MCF 10A (cell line): ENCODE measurements around the gene KIF18B. TPM values are rescaled to one million over a fixed set of nuclear protein-coding genes. Genes with fewer than 3 reads are reported as not detected.

Source experiments
- BruUV-seq: library from RNA; stranded (reverse); fragments of 400-500 nt; replicated peaks from 2 replicates; lab custom pipeline; 2021; lab: Mats Ljungman, UMichigan
- CTCF ChIA-PET: fragments of 300-600 bp; sonication (Branson Sonifier 250); formaldehyde crosslinking; extraction: SDS; loops from one replicate; lab custom pipeline; 2021; ENCODE audit warnings: antibody characterized with exemption, inconsistent platforms; lab: Yijun Ruan, JAX
- POLR2A ChIA-PET: fragments of 300-600, 350-650 bp; sonication (Branson Sonifier 250); formaldehyde crosslinking; extraction: SDS; loops from one replicate; lab custom pipeline; 2020; ENCODE audit warnings: antibody characterized with exemption, inconsistent platforms; lab: Yijun Ruan, JAX
- DNase-seq: peaks from one replicate; pipeline ENCODE4 v3.0.0-alpha.2; 2018; ENCODE audit not compliant: unreplicated experiment
- H3K27ac Mint-ChIP-seq: one replicate; pipeline ENCODE4 v1.8.0; 2022; ENCODE audit warnings: mild to moderate bottlenecking, low read depth, mixed read lengths; ENCODE audit not compliant: unreplicated experiment
- H3K27me3 Mint-ChIP-seq: one replicate; pipeline ENCODE4 v1.8.0; 2022; ENCODE audit warnings: mixed read lengths; ENCODE audit not compliant: insufficient read depth, unreplicated experiment
- H3K36me3 Mint-ChIP-seq: one replicate; pipeline ENCODE4 v1.8.0; 2022; ENCODE audit warnings: mild to moderate bottlenecking, moderate library complexity, mixed read lengths; ENCODE audit not compliant: insufficient read depth, unreplicated experiment
- H3K4me1 Mint-ChIP-seq: one replicate; pipeline ENCODE4 v1.8.0; 2022; ENCODE audit warnings: mixed read lengths; ENCODE audit not compliant: insufficient read depth, unreplicated experiment
- H3K4me3 Mint-ChIP-seq: one replicate; pipeline ENCODE4 v1.8.0; 2022; ENCODE audit warnings: mild to moderate bottlenecking, moderate library complexity, mixed read lengths; ENCODE audit not compliant: unreplicated experiment
- H3K9me3 Mint-ChIP-seq: one replicate; pipeline ENCODE4 v1.8.0; 2022; ENCODE audit warnings: mixed read lengths; ENCODE audit not compliant: unreplicated experiment
- CTCF ChIP-seq: fragments of 200-600 bp; IDR thresholded peaks from one replicate; pipeline ENCODE4 v1.8.0; 2022; ENCODE audit warnings: antibody characterized with exemption, mild to moderate bottlenecking; ENCODE audit not compliant: unreplicated experiment
- intact Hi-C: fragments of 100-400 bp; cut with micrococcal nuclease; formaldehyde crosslinking; loops from 2 replicates; pipeline ENCODE4 v1.14.1; 2022
- total RNA-seq: library from RNA; stranded (reverse); gene quantifications from 2 replicates; pipeline ENCODE4 v1.2.3, GENCODE V29; 2022

Gene KIF18B
- total RNA-seq, 1 experiment from 2014 or later: 17.5 TPM

GRCh38 chr17:44915321-44915726, 32.2 kb downstream of the KIF18B start, which contains the start of gene GFAP:
Gene GFAP (minus strand): TSS chr17:44915500. CDS start chr17:44915486, 14 bp downstream.
- Mint-ChIP-seq H3K4me1 (peaks cover 25% of the 10 kb centered on the region), H3K27ac (no peak within 1 kb of the TSS), H3K27me3 (no peaks in the 10 kb centered on the region), H3K36me3 (no peaks in the 10 kb centered on the region), H3K4me3 (no peak within 1 kb of the TSS), H3K9me3 (no peaks in the 10 kb centered on the region)
- intact Hi-C loops: loop anchor here (5.0 kb wide), 1 partner anchor 217 kb away; the partner anchor contains the start of gene PLCD3
- no peak for DNase-seq
- ChIA-PET CTCF (interaction anchor here (3.7 kb wide), 1 partner anchor 106 kb away, joined by 15 read pairs; no protein-coding TSS in a partner anchor), POLR2A (interaction anchor here (2.1 kb wide), 1 partner anchor 14 kb away, joined by 5 read pairs; no protein-coding TSS in a partner anchor)
- no peak for TF ChIP-seq CTCF
- BruUV-seq: no TSS peak

- intact Hi-C loops: loop anchor here (5.0 kb wide), 1 partner anchor 218 kb away; the partner anchor contains the start of gene PLCD3
- Mint-ChIP-seq H3K27me3 (no peaks in the 10 kb centered on the region), H3K4me1 (peaks cover 27% of the 10 kb centered on the region), H3K27ac (no peak overlapping the region), H3K36me3 (no peaks in the 10 kb centered on the region), H3K4me3 (no peak overlapping the region), H3K9me3 (no peaks in the 10 kb centered on the region)
- ChIA-PET POLR2A (interaction anchor here (2.1 kb wide), 1 partner anchor 13 kb away, joined by 5 read pairs; no protein-coding TSS in a partner anchor), CTCF (interaction anchor here (0.5 to 3.7 kb wide), 2 partner anchors 106 to 162 kb away, joined by 4 to 15 read pairs; no protein-coding TSS in a partner anchor)
- no peak for DNase-seq
- no TSS peak for BruUV-seq
- no peak for TF ChIP-seq CTCF
Observed at GRCh38 chr17:44914698-44915271, 32.8 kb downstream of the KIF18B start.

GRCh38 chr17:44914148-44914547, 33.4 kb downstream of the KIF18B start:
- no peak overlapping the region for H3K4me3 Mint-ChIP-seq
- intact Hi-C loops: no loop called here
- no TSS peak for BruUV-seq
- ChIA-PET CTCF (interaction anchor here (0.5 to 3.7 kb wide), 2 partner anchors 107 to 277 kb away, joined by 3 to 15 read pairs; no protein-coding TSS in a partner anchor), POLR2A (interaction anchor here (2.1 kb wide), 1 partner anchor 13 kb away, joined by 5 read pairs; no protein-coding TSS in a partner anchor)
- no peak overlapping the region for H3K27ac Mint-ChIP-seq
- H3K27me3 Mint-ChIP-seq: no peaks in the 10 kb centered on the region
- H3K9me3 Mint-ChIP-seq: no peaks in the 10 kb centered on the region
- H3K4me1 Mint-ChIP-seq: peaks cover 34% of the 10 kb centered on the region
- no peaks in the 10 kb centered on the region for H3K36me3 Mint-ChIP-seq
- no peak for TF ChIP-seq CTCF
- no peak for DNase-seq

- Mint-ChIP-seq H3K4me1 (peaks cover 35% of the 10 kb centered on the region), H3K4me3 (no peak overlapping the region), H3K9me3 (no peaks in the 10 kb centered on the region), H3K27ac (peak overlapping the region; percentile 72), H3K27me3 (no peaks in the 10 kb centered on the region), H3K36me3 (no peaks in the 10 kb centered on the region)
- POLR2A ChIA-PET: no interaction called here
- intact Hi-C loops: no loop called here
- DNase-seq: no peak
- TF ChIP-seq CTCF: no peak
- CTCF ChIA-PET: interaction anchor here (0.5 to 3.7 kb wide), 3 partner anchors 13 to 277 kb away, joined by 3 to 15 read pairs (median 13); no protein-coding TSS in a partner anchor
- no TSS peak for BruUV-seq
Observed at GRCh38 chr17:44913676-44914075, 33.9 kb downstream of the KIF18B start.
